VCaP (cell line): ENCODE measurements around the gene COPRS.
"Not testable (repeated sequence)": the region's sequence is repeated elsewhere in the genome, so short reads cannot be mapped to it uniquely, and the experiment has no call there.

Source experiments
- H3K27ac ChIP-seq: fragments of 450-650 bp; 2 replicates; pipeline ENCODE4 v1.5.1; 2017
- CTCF ChIP-seq: fragments of 450-650 bp; conservative IDR thresholded peaks from 2 replicates; pipeline ENCODE4 v1.5.1; 2017; ENCODE audit warnings: mild to moderate bottlenecking, moderate library complexity

COPRS gene

GRCh38 chr17:31830971-31831858 is 27.8 kb downstream of the COPRS start:
- no peak for TF ChIP-seq CTCF
- H3K27ac ChIP-seq = peak overlapping the region; percentile 52

GRCh38 chr17:31829649-31830048 is 29.4 kb downstream of the COPRS start:
- H3K27ac ChIP-seq = no peak overlapping the region
- TF ChIP-seq CTCF = no peak

- H3K27ac ChIP-seq = not testable (repeated sequence)
These were observed 30.1 kb downstream of the COPRS start for GRCh38 chr17:31828955-31829354.

GRCh38 chr17:31825961-31826691 is 32.9 kb downstream of the COPRS start:
- TF ChIP-seq CTCF = no peak
- H3K27ac ChIP-seq = no peak overlapping the region

- no peak overlapping the region for H3K27ac ChIP-seq
- TF ChIP-seq CTCF = no peak
These were observed 34.2 kb downstream of the COPRS start for GRCh38 chr17:31824766-31825360.

GRCh38 chr17:31823014-31823413 is 36.0 kb downstream of the COPRS start:
- no peak for TF ChIP-seq CTCF

GRCh38 chr17:31820691-31821435 is 38.2 kb downstream of the COPRS start:
- TF ChIP-seq CTCF = no peak
- H3K27ac ChIP-seq = no peak overlapping the region

More at GRCh38 chr17:31823014-31823413, 36.0 kb downstream of the COPRS start:
- H3K27ac ChIP-seq = no peak overlapping the region
